HG02588 (cell line): ENCODE data around the gene CNTNAP4.
A peak's percentile ranks its signal among the peaks of the same experiment; 100 is the strongest.

Source experiments
- ATAC-seq: cut with Tn5 transposase; IDR thresholded peaks from one replicate; pipeline ENCODE4 v1.9.1; 2021; ENCODE audit warnings: mild to moderate bottlenecking, moderate library complexity; ENCODE audit not compliant: unreplicated experiment

CNTNAP4 gene

DNA sequence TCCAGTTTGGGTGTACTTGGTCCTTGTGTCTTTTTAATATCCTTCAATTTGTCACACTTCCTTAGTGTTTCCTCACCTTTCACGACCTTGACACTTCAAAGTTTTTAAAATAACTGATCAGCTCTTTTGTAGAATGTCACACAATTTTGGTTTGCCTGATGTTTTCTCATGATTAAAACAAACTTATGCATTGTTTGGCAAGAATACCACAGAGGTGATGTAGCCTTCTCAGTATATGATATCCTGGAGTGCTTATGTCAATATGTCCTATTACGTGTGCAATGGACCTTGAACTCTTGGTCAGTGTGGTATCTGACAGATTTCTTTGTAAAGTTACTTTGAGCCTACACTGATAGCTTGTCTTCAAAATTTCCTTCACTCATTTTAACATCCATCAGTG, 297.4 kb downstream of the CNTNAP4 start:
- ATAC-seq, result no peak

DNA sequence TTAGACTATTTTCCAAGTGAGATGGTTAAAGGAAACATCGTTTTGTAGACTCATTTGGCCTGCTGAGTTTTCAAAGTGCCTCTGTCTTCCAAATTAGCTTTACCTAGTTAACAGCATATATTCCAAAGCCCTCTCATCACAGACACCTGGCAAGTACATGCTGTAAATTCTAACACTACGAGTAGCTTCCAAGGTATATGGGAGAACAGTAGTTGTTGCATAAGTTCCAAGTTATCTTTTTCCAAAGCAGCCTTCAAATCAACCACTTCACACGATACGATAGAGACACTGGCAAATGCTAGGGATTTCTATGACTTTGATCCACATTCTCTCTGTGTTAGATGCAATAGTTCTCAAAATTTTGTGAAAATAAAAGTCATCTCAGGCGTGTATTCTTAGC, 299.3 kb downstream of the CNTNAP4 start:
- ATAC-seq, result no peak

DNA sequence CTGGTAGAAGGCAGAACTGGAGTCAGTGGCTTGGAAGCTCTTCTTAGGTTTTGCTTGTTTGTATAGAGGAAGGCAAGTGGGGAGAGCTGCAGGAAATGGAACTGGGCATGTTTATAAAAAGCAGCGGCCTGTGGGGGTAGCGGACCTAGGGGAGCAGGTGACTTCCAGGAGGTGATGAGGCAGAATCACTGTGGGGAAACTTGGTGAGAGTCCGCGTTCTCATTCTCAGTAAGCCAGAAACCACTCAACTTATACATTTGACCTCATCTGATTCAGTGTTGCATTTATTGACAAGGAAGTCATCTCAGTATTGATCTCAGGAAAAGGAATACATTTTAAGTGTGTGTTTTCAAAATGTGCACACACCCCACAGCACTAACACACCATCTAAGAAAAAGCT, 299.8 kb downstream of the CNTNAP4 start:
- ATAC-seq, result peak; percentile 85

DNA sequence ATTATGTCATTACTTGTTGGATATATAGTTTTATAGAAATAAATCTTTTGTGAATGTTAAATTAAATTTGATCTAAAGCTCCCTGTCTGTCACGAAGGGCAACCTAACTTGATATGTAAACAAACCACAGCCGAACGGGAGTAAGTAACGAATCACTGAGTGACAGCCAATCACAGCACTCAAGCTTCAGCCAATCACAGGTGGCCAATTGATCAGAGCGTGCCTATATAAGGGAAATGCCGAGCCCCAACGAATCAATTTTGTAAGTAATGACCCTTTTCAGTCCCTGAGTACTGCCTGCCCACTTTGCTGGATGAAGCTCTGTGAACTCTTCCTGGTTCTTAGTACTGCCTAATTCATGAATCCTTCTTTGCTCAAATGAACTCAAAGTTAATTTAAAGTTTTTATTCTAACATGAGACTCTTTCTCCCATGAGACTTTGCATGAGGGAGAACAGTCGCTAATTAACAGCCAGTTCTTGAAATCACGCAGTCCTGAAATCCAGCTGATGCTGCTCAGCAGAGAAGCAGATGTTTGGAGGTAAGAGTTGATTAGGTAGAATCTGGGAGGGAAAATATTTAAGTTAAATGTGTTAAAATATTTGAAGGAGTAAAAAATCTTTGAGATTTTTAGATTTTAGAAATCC, 302.2 kb downstream of the CNTNAP4 start:
- ATAC-seq, result no peak

DNA sequence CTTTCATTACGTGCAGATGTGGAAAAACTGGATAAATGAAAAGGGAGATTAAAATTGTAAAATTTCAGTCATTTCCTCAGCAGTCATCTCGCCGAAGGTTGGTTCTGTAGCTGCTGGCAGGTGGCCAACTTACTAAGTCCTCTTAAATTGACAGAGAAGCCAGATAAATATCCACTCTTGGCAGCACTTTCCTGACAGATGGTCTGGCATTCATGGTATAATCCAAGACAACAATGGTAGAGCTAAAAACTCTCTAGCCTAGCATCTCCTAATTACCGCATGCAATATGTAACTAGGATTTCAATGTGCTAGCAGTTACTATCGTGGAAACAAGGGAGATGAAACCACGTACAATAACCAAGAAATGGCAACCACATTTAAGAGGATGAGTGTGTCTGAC, 306.3 kb downstream of the CNTNAP4 start:
- ATAC-seq, result no peak

DNA sequence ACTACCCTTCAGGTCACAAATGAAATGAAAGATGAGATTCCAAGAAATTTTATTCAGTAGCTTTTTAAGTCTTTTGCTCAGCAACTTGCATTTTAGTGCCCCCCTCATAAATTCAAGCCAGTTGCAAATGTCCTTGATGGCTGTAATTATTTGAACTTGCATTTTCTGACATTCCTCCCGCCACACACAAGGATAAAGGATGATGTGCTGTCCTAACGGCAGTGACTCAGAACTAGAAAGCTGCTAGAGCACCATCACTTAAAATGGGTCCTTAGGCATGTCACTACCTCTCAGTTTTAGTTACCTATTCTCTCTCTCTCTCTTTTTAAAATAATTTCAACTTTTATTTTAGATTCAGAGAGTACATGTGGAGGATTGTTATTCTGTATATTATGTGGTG, 306.7 kb downstream of the CNTNAP4 start:
- ATAC-seq, result no peak

DNA sequence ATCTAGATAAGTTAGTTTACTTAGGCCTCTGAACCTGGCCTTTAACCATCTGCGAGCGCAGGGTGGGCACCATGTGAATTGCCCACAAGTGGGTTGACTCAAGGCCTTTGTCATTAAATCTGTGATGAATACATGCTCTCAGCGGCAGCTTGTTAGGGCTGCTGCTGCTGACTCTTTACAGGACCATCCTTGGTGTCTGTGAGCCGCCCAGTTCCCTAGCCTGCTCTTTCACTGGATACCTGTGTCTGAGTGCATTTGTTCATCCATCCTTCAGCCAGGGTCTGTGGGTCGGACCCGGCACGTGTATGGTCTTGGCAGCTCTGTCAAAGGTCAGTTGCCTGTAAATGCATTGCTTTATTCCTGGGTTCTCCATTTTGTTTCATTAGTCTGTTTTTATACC, 321.3 kb downstream of the CNTNAP4 start:
- no peak for ATAC-seq

DNA sequence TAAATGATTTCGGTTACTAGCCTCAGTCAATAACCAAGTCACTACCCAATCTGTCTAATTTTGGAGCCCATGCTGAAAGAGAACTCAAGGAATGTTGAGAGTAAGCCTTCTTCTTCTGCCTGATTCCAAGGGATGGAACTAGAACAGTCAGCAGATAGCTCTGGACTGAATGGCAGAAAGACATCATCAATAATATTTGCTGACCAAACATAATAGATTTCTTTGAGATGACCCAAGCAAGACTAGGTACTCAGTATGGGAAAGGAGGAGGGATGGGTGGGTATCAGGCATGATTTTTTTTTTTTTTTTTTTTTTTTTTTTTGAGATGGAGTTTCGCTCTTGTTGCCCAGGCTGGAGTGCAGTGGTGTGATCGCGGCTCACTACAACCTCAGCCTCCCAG, 330.1 kb downstream of the CNTNAP4 start:
- ATAC-seq, result no peak
